HEK293 (cell line): Measurements from ENCODE around the gene SHTN1.

ENCODE experiments used
- CTCF ChIA-PET: fragments of 350-600 bp; formaldehyde crosslinking; extraction: SDS; loops from one replicate; lab custom pipeline; 2021; ENCODE audit warnings: antibody characterized with exemption; lab: Yijun Ruan, JAX
- POLR2A ChIA-PET: fragments of 300-600 bp; formaldehyde crosslinking; extraction: SDS; loops from one replicate; lab custom pipeline; 2020; ENCODE audit warnings: antibody characterized with exemption, inconsistent platforms; lab: Yijun Ruan, JAX
- H3K27ac ChIP-seq: fragments of 200-500 bp; sonication (Bioruptor generic); 2 replicates; pipeline ENCODE4 v1.5.1; 2014; ENCODE audit warnings: low read depth, low read length, control low read depth, inconsistent platforms; ENCODE audit errors: extremely low read depth
- H3K36me3 ChIP-seq, 2 experiments: fragments of 200-500 bp in 1 of 2; sonication (Bioruptor generic) in 1 of 2; 1 replicate in 1 of 2; 2 replicates in 1 of 2; pipeline ENCODE4 v1.5.1; 2014 to 2017; ENCODE audit warnings: inconsistent platforms in 2 of 2, low read length in 2 of 2; ENCODE audit not compliant: control insufficient read depth in 2 of 2, insufficient read depth in 1 of 2
- H3K4me1 ChIP-seq: fragments of 200-500 bp; sonication (Bioruptor generic); 2 replicates; pipeline ENCODE4 v1.5.1; 2014; ENCODE audit warnings: mild to moderate bottlenecking, low read length, inconsistent platforms; ENCODE audit not compliant: control insufficient read depth, insufficient read depth
- H3K4me3 ChIP-seq: 2 replicates; pipeline ENCODE4 v1.5.1; 2011; ENCODE audit warnings: low read depth, mild to moderate bottlenecking, control low read depth, low read length, moderate library complexity
- H3K9me3 ChIP-seq: fragments of 200-500 bp; sonication (Bioruptor generic); 2 replicates; pipeline ENCODE4 v1.5.1; 2014; ENCODE audit warnings: low read depth, low read length, inconsistent platforms; ENCODE audit not compliant: control insufficient read depth, insufficient read depth
- OVOL3 ChIP-seq: fragments of 450-650 bp; formaldehyde crosslinking; IDR thresholded peaks from 2 replicates; pipeline ENCODE4 v1.5.1; 2016; ENCODE audit warnings: missing biosample characterization, missing genetic modification characterization
- TRIM28 ChIP-seq: IDR thresholded peaks from 2 replicates; pipeline ENCODE4 v1.6.1; 2011; ENCODE audit warnings: low read length, control low read depth, borderline replicate concordance
- ZBTB7A ChIP-seq: fragments of 450-650 bp; formaldehyde crosslinking; IDR thresholded peaks from 2 replicates; pipeline ENCODE4 v1.5.1; 2016; ENCODE audit warnings: low read depth, missing biosample characterization, missing genetic modification characterization
- ZFP41 ChIP-seq: fragments of 450-650 bp; formaldehyde crosslinking; IDR thresholded peaks from 2 replicates; pipeline ENCODE4 v1.5.1; 2016; ENCODE audit warnings: missing biosample characterization, missing genetic modification characterization, borderline replicate concordance
- ZNF23 ChIP-seq: fragments of 450-650 bp; formaldehyde crosslinking; IDR thresholded peaks from 2 replicates; pipeline ENCODE4 v1.5.1; 2016; ENCODE audit warnings: missing biosample characterization, missing genetic modification characterization, borderline replicate concordance
- ZNF37A ChIP-seq: fragments of 450-650 bp; IDR thresholded peaks from 2 replicates; pipeline ENCODE4 v1.5.1; 2018; ENCODE audit warnings: missing biosample characterization, missing genetic modification characterization
- ZNF391 ChIP-seq: fragments of 450-650 bp; formaldehyde crosslinking; IDR thresholded peaks from 2 replicates; pipeline ENCODE4 v1.5.1; 2016; ENCODE audit warnings: low read depth, missing biosample characterization, missing genetic modification characterization, borderline replicate concordance
- ZNF48 ChIP-seq: fragments of 450-650 bp; formaldehyde crosslinking; IDR thresholded peaks from 2 replicates; pipeline ENCODE4 v1.5.1; 2016; ENCODE audit warnings: missing biosample characterization, missing genetic modification characterization
- ZNF544 ChIP-seq: fragments of 450-650 bp; formaldehyde crosslinking; IDR thresholded peaks from 2 replicates; pipeline ENCODE4 v1.5.0; 2017; ENCODE audit warnings: missing biosample characterization, missing genetic modification characterization
- ZNF549 ChIP-seq: fragments of 450-650 bp; IDR thresholded peaks from 2 replicates; pipeline ENCODE4 v1.5.1; 2018; ENCODE audit warnings: missing biosample characterization, missing genetic modification characterization, mild to moderate bottlenecking, inconsistent platforms, moderate library complexity
- ZNF768 ChIP-seq: fragments of 450-650 bp; formaldehyde crosslinking; IDR thresholded peaks from 2 replicates; pipeline ENCODE4 v1.5.1; 2018; ENCODE audit warnings: missing biosample characterization, mild to moderate bottlenecking, missing genetic modification characterization
- TF ChIP-seq, protein P1 (sequence below): fragments of 450-650 bp; formaldehyde crosslinking; IDR thresholded peaks from 2 replicates; pipeline ENCODE4 v1.5.1; 2016; ENCODE audit warnings: missing biosample characterization, missing genetic modification characterization
- TF ChIP-seq, protein P2 (sequence below): fragments of 450-650 bp; formaldehyde crosslinking; IDR thresholded peaks from 2 replicates; pipeline ENCODE4 v1.5.1; 2016; ENCODE audit warnings: missing biosample characterization, missing genetic modification characterization
- TF ChIP-seq, protein P3 (sequence below): fragments of 450-650 bp; formaldehyde crosslinking; IDR thresholded peaks from 2 replicates; pipeline ENCODE4 v1.5.1; 2016; ENCODE audit warnings: missing biosample characterization, missing genetic modification characterization
- TF ChIP-seq, protein P4 (sequence below): fragments of 450-650 bp; formaldehyde crosslinking; IDR thresholded peaks from 2 replicates; pipeline ENCODE4 v1.5.1; 2016; ENCODE audit warnings: missing biosample characterization, missing genetic modification characterization, borderline replicate concordance
- TF ChIP-seq, protein P5 (sequence below): fragments of 450-650 bp; formaldehyde crosslinking; IDR thresholded peaks from 2 replicates; pipeline ENCODE4 v1.5.1; 2016; ENCODE audit warnings: missing biosample characterization, missing genetic modification characterization

The SHTN1 gene

DNA sequence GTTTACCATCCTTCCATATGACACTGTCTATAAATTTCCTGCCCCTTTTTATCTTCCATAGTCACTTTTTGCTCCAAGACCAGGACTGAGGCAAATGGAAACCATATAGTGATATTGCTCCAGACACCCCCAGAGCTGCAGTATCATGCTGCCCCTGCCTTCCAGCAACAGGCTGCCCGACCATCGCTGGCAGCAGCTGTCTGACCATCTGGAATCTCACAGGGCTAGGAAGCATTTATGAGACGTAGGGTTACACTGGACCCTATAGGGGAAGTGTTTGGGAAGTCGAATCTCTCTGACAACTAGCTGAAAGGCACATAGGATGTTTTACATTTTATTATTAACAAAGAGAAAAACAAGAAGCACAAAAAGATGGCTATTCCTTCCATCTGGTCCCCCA lies 136.3 kb downstream of the SHTN1 start (continued):
- TF ChIP-seq OVOL3 (tag by site-specific recombination) = no peak
- TF ChIP-seq ZBTB7A (tag by site-specific recombination) = no peak
- TF ChIP-seq ZNF23 = no peak

DNA sequence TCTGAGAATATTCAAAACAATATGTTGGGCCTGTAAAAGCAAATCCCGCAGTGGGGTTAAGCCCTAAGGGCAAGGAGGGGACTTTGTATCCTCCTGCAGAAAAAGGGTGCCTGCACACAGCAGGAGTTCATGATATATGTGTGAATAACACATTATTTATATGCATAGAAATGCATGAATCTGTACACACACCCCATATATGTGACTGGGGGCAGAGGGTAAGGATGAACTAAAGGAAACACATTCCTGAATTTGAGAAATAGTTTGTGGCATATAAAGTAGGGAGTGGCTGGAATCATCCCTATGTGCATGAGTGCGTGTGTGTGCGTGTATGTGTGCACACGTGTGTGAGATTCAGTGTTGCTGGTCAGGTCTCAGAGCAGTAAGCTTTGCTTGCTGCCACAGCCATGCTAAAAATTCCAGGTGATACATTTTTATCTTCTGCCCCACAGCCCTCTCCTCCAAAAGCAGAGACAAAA lies 136.8 kb downstream of the SHTN1 start:
- no peaks in the 10 kb centered on the region for H3K36me3 ChIP-seq
- CTCF ChIA-PET = no interaction called here
- POLR2A ChIA-PET = no interaction called here
- H3K9me3 ChIP-seq = no peaks in the 10 kb centered on the region
- no peak overlapping the region for H3K4me3 ChIP-seq
- no peak for TF ChIP-seq ZFP41 (tag by site-specific recombination)
- TF ChIP-seq ZNF37A (tag by site-specific recombination) = no peak
- TF ChIP-seq, protein P1, sequence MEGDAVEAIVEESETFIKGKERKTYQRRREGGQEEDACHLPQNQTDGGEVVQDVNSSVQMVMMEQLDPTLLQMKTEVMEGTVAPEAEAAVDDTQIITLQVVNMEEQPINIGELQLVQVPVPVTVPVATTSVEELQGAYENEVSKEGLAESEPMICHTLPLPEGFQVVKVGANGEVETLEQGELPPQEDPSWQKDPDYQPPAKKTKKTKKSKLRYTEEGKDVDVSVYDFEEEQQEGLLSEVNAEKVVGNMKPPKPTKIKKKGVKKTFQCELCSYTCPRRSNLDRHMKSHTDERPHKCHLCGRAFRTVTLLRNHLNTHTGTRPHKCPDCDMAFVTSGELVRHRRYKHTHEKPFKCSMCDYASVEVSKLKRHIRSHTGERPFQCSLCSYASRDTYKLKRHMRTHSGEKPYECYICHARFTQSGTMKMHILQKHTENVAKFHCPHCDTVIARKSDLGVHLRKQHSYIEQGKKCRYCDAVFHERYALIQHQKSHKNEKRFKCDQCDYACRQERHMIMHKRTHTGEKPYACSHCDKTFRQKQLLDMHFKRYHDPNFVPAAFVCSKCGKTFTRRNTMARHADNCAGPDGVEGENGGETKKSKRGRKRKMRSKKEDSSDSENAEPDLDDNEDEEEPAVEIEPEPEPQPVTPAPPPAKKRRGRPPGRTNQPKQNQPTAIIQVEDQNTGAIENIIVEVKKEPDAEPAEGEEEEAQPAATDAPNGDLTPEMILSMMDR (tag by site-specific recombination) = no peak
- no peak for TF ChIP-seq ZNF544 (tag by site-specific recombination)
- TF ChIP-seq, protein P2, sequence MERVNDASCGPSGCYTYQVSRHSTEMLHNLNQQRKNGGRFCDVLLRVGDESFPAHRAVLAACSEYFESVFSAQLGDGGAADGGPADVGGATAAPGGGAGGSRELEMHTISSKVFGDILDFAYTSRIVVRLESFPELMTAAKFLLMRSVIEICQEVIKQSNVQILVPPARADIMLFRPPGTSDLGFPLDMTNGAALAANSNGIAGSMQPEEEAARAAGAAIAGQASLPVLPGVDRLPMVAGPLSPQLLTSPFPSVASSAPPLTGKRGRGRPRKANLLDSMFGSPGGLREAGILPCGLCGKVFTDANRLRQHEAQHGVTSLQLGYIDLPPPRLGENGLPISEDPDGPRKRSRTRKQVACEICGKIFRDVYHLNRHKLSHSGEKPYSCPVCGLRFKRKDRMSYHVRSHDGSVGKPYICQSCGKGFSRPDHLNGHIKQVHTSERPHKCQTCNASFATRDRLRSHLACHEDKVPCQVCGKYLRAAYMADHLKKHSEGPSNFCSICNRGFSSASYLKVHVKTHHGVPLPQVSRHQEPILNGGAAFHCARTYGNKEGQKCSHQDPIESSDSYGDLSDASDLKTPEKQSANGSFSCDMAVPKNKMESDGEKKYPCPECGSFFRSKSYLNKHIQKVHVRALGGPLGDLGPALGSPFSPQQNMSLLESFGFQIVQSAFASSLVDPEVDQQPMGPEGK (tag by site-specific recombination) = no peak
- TF ChIP-seq, protein P3, sequence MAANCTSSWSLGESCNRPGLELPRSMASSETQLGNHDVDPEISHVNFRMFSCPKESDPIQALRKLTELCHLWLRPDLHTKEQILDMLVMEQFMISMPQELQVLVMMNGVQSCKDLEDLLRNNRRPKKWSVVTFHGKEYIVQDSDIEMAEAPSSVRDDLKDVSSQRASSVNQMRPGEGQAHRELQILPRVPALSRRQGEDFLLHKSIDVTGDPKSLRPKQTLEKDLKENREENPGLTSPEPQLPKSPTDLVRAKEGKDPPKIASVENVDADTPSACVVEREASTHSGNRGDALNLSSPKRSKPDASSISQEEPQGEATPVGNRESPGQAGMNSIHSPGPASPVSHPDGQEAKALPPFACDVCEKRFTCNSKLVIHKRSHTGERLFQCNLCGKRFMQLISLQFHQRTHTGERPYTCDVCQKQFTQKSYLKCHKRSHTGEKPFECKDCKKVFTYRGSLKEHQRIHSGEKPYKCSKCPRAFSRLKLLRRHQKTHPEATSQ (tag by site-specific recombination) = no peak
- TF ChIP-seq ZNF768 (tag by site-specific recombination) = no peak
- TF ChIP-seq OVOL3 (tag by site-specific recombination) = no peak
- TF ChIP-seq, protein P4, sequence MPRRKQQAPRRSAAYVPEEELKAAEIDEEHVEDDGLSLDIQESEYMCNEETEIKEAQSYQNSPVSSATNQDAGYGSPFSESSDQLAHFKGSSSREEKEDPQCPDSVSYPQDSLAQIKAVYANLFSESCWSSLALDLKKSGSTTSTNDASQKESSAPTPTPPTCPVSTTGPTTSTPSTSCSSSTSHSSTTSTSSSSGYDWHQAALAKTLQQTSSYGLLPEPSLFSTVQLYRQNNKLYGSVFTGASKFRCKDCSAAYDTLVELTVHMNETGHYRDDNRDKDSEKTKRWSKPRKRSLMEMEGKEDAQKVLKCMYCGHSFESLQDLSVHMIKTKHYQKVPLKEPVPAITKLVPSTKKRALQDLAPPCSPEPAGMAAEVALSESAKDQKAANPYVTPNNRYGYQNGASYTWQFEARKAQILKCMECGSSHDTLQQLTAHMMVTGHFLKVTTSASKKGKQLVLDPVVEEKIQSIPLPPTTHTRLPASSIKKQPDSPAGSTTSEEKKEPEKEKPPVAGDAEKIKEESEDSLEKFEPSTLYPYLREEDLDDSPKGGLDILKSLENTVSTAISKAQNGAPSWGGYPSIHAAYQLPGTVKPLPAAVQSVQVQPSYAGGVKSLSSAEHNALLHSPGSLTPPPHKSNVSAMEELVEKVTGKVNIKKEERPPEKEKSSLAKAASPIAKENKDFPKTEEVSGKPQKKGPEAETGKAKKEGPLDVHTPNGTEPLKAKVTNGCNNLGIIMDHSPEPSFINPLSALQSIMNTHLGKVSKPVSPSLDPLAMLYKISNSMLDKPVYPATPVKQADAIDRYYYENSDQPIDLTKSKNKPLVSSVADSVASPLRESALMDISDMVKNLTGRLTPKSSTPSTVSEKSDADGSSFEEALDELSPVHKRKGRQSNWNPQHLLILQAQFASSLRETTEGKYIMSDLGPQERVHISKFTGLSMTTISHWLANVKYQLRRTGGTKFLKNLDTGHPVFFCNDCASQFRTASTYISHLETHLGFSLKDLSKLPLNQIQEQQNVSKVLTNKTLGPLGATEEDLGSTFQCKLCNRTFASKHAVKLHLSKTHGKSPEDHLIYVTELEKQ = no peak
- TF ChIP-seq, protein P5, sequence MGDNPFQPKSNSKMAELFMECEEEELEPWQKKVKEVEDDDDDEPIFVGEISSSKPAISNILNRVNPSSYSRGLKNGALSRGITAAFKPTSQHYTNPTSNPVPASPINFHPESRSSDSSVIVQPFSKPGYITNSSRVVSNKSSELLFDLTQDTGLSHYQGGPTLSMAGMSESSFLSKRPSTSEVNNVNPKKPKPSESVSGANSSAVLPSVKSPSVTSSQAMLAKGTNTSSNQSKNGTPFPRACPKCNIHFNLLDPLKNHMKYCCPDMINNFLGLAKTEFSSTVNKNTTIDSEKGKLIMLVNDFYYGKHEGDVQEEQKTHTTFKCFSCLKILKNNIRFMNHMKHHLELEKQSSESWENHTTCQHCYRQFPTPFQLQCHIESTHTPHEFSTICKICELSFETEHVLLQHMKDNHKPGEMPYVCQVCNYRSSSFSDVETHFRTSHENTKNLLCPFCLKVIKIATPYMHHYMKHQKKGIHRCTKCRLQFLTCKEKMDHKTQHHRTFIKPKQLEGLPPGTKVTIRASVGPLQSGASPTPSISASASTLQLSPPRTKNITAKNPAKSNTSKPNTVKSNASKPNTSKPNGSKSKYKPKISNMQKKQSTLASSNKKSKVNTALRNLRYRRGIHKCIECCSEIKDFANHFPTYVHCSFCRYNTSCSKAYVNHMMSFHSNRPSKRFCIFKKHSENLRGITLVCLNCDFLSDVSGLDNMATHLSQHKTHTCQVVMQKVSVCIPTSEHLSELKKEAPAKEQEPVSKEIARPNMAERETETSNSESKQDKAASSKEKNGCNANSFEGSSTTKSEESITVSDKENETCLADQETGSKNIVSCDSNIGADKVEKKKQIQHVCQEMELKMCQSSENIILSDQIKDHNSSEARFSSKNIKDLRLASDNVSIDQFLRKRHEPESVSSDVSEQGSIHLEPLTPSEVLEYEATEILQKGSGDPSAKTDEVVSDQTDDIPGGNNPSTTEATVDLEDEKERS (tag by site-specific recombination) = no peak
- TF ChIP-seq ZNF391 = no peak
- TF ChIP-seq TRIM28 = no peak
- TF ChIP-seq ZNF549 (tag by site-specific recombination) = no peak
- TF ChIP-seq ZNF48 (tag by site-specific recombination) = no peak
- H3K27ac ChIP-seq = no peak overlapping the region
- no peaks in the 10 kb centered on the region for H3K4me1 ChIP-seq
